Smooth muscle cell (in vitro differentiated cells): ENCODE results near the gene UBAC2. TPM values are rescaled to one million over a fixed set of nuclear protein-coding genes. Genes with fewer than 3 reads are reported as not detected.

ENCODE experiments used
- DNase-seq: peaks from one replicate; lab custom pipeline; 2025; ENCODE audit not compliant: unreplicated experiment; lab: John Stamatoyannopoulos, UW
- H2AFZ ChIP-seq: fragments of 200-600 bp; sonication (generic); 2 replicates; pipeline ENCODE4 v1.6.0; 2016; ENCODE audit warnings: antibody characterized with exemption, low read depth, mild to moderate bottlenecking
- H3F3A ChIP-seq: fragments of 200-600 bp; sonication (generic); 2 replicates; pipeline ENCODE4 v1.6.0; 2017; ENCODE audit warnings: antibody characterized with exemption, low read depth
- H3K27ac ChIP-seq: fragments of 200-600 bp; sonication (generic); 2 replicates; pipeline ENCODE4 v1.5.1; 2016; ENCODE audit warnings: low read depth, mild to moderate bottlenecking
- H3K27me3 ChIP-seq: fragments of 200-600 bp; sonication (generic); 2 replicates; pipeline ENCODE4 v1.6.1; 2016; ENCODE audit warnings: low read depth, mild to moderate bottlenecking
- H3K36me3 ChIP-seq: fragments of 200-600 bp; sonication (generic); 2 replicates; pipeline ENCODE4 v1.5.1; 2016; ENCODE audit warnings: low read depth
- H3K4me1 ChIP-seq: fragments of 200-600 bp; sonication (generic); 2 replicates; pipeline ENCODE4 v1.5.1; 2016; ENCODE audit warnings: low read depth
- H3K4me2 ChIP-seq: fragments of 200-600 bp; sonication (generic); 2 replicates; pipeline ENCODE4 v1.6.0; 2016; ENCODE audit warnings: mild to moderate bottlenecking
- H3K4me3 ChIP-seq: fragments of 200-600 bp; sonication (generic); 2 replicates; pipeline ENCODE4 v1.5.1; 2016; ENCODE audit warnings: mild to moderate bottlenecking
- H3K79me2 ChIP-seq: fragments of 200-600 bp; sonication (generic); 2 replicates; pipeline ENCODE4 v1.6.0; 2016; ENCODE audit warnings: low read depth, mild to moderate bottlenecking
- H3K9ac ChIP-seq: fragments of 200-600 bp; sonication (generic); 2 replicates; pipeline ENCODE4 v1.6.0; 2016; ENCODE audit warnings: low read depth
- H3K9me3 ChIP-seq: fragments of 200-600 bp; sonication (generic); replicated peaks from 2 replicates; pipeline ENCODE4 v1.5.1; 2016; ENCODE audit warnings: low read depth
- H4K20me1 ChIP-seq: fragments of 200-600 bp; sonication (generic); 2 replicates; pipeline ENCODE4 v1.6.0; 2016; ENCODE audit warnings: low read depth
- WGBS: methylation state at CpG from one replicate; pipeline ENCODE4 v1.1.7; 2016; ENCODE audit warnings: low lambda C conversion rate; 5-methylcytosine and 5-hydroxymethylcytosine counted together
- polyA plus RNA-seq: library from polyadenylated mRNA; unstranded; fragments of >200 nt; fragmentation: Nextera tagmentation; extraction: Ambion mirVana; gene quantifications from 2 replicates; pipeline ENCODE4 v1.2.1, GENCODE V29; 2016
- total RNA-seq: library from RNA; depleted of rRNA; stranded (reverse); fragments of >200 nt; gene quantifications from 2 replicates; pipeline ENCODE4 v1.2.3, GENCODE V29; 2014
- TF ChIP-seq, protein P1 (sequence below): fragments of 200-600 bp; sonication (generic); IDR thresholded peaks from 2 replicates; pipeline ENCODE4 v1.5.1; 2017; ENCODE audit warnings: borderline replicate concordance, mild to moderate bottlenecking, antibody characterized with exemption; ENCODE audit not compliant: insufficient read depth, poor library complexity, severe bottlenecking

UBAC2 gene
- total and polyA plus RNA-seq, 2 experiments from 2014 or later = 58.4 to 74.0 TPM

DNA sequence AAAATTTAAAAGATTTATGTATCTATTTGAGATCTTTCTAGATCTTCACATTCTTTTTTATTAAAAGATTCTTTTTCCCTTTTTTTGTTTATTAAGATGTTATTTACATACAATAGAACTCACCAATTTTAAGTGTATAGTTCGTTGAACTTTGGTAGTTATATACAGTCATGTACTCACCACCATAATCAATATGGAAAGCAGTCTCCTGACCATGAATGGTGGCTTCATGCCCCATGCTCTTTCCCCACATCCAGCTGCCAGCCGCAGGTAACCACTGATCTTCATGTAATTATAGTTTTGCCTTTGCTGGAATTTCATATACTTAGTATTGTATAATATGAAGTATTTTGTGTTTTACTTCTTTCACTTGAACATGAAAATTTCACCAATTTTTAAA lies 127.1 kb downstream of the UBAC2 start:
- Histone ChIP-seq H3K36me3 (no peaks in the 10 kb centered on the region), H3K4me1 (peaks cover 12% of the 10 kb centered on the region), H3K79me2 (no peaks in the 10 kb centered on the region), H3K9ac (no peak overlapping the region), H3K4me2 (no peak overlapping the region), H2AFZ (no peak overlapping the region), H3F3A (peaks cover 17% of the 10 kb centered on the region), H3K9me3 (no peaks in the 10 kb centered on the region), H3K27me3 (no peaks in the 10 kb centered on the region), H4K20me1 (no peaks in the 10 kb centered on the region), H3K27ac (no peak overlapping the region), H3K4me3 (no peak overlapping the region)
- DNase-seq = no peak
- TF ChIP-seq, protein P1, sequence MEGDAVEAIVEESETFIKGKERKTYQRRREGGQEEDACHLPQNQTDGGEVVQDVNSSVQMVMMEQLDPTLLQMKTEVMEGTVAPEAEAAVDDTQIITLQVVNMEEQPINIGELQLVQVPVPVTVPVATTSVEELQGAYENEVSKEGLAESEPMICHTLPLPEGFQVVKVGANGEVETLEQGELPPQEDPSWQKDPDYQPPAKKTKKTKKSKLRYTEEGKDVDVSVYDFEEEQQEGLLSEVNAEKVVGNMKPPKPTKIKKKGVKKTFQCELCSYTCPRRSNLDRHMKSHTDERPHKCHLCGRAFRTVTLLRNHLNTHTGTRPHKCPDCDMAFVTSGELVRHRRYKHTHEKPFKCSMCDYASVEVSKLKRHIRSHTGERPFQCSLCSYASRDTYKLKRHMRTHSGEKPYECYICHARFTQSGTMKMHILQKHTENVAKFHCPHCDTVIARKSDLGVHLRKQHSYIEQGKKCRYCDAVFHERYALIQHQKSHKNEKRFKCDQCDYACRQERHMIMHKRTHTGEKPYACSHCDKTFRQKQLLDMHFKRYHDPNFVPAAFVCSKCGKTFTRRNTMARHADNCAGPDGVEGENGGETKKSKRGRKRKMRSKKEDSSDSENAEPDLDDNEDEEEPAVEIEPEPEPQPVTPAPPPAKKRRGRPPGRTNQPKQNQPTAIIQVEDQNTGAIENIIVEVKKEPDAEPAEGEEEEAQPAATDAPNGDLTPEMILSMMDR = no peak
- 97% methylated on average over 2 of the region's 2 CpGs for WGBS

DNA sequence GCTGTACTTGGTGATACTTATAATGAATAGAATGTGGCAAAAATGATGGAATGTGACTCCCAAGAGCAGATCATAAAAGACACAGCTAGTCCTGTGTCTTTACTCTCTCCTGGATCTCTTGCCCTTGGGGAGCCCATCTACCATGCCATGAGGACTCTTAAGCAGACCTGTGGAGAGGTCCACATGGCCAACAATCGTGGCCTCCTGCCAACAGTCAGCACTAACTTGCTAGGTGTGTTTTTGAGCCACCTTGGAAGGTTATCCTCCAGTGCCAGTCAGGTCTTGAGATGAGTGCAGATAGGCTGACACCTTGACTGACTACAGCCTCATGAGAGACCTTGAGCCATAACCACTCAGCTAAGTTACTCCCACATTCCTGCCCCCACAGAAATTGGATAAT lies 128.8 kb downstream of the UBAC2 start:
- H3K4me2 ChIP-seq = no peak overlapping the region
- no peaks in the 10 kb centered on the region for H3K36me3 ChIP-seq
- no peak for DNase-seq
- no peaks in the 10 kb centered on the region for H3K79me2 ChIP-seq
- H3K9ac ChIP-seq = no peak overlapping the region
- peaks cover 2% of the 10 kb centered on the region for H3F3A ChIP-seq
- TF ChIP-seq, protein P1 = no peak
- no peak overlapping the region for H2AFZ ChIP-seq
- H3K9me3 ChIP-seq = no peaks in the 10 kb centered on the region
- H4K20me1 ChIP-seq = no peaks in the 10 kb centered on the region
- peaks cover 9% of the 10 kb centered on the region for H3K4me1 ChIP-seq
- 45% methylated on average over 1 of the region's 1 CpG for WGBS
- no peak overlapping the region for H3K27ac ChIP-seq
- H3K27me3 ChIP-seq = no peaks in the 10 kb centered on the region
- no peak overlapping the region for H3K4me3 ChIP-seq

DNA sequence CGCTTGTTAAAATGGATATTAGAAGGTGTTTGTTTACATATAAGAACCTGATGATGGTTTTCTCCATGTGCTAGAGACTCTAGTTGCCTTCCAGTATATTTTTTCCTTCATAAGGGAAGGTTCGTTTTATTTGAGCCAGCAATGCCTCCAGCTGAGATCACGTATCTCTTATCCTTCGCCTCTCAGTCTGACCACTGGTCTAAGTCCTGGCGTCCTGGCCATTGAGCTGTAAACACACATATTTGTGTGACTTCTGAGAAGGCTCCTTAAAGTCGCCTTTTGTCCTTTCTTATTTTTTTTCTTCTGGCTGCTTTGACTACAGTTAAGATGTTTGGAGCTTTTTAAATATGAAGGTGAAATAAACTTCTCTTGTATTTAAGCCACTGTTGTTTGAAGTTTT lies 130.3 kb downstream of the UBAC2 start:
- WGBS = 26% methylated on average over 6 of the region's 6 CpGs
- Histone ChIP-seq H3K27ac (peak overlapping the region; percentile 35), H3F3A (no peaks in the 10 kb centered on the region), H3K9ac (no peak overlapping the region), H3K79me2 (no peaks in the 10 kb centered on the region), H3K9me3 (no peaks in the 10 kb centered on the region), H3K4me2 (peak overlapping the region; percentile 47), H3K4me1 (peaks cover 9% of the 10 kb centered on the region), H2AFZ (no peak overlapping the region), H3K4me3 (no peak overlapping the region), H3K36me3 (no peaks in the 10 kb centered on the region), H3K27me3 (no peaks in the 10 kb centered on the region), H4K20me1 (no peaks in the 10 kb centered on the region)
- TF ChIP-seq, protein P1 = no peak
- no peak for DNase-seq

DNA sequence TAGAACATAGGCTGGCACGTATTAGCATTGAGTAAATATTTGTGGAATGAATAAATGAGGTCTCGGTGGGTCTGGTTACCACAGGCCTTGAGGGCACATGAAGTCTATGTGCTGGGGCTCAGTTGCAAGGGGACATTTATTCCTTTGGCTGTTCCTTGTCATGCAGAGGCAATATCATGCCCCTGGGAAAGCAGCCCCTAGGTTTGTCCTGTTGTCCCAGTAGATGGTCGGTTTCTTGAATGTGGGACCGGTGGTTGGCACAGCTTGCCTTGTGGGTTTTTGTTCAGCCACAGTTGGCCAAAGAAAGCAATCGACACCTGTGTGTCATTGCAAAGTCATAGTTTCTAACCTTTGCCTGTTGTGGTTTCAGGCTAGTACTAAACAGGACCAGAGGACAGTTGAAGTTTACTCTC lies 131.2 kb downstream of the UBAC2 start:
- H3K27me3 ChIP-seq = no peaks in the 10 kb centered on the region
- peaks cover 9% of the 10 kb centered on the region for H3K4me1 ChIP-seq
- no peaks in the 10 kb centered on the region for H3K9me3 ChIP-seq
- H4K20me1 ChIP-seq = no peaks in the 10 kb centered on the region
- DNase-seq = no peak
- H3K36me3 ChIP-seq = no peaks in the 10 kb centered on the region
- TF ChIP-seq, protein P1 = no peak
- no peak overlapping the region for H3K4me2 ChIP-seq
- peak overlapping the region; percentile 35 for H3K27ac ChIP-seq
- H3K9ac ChIP-seq = no peak overlapping the region
- 72% methylated on average over 5 of the region's 5 CpGs for WGBS
- H3K79me2 ChIP-seq = no peaks in the 10 kb centered on the region
- H3F3A ChIP-seq = no peaks in the 10 kb centered on the region
- H2AFZ ChIP-seq = no peak overlapping the region
- no peak overlapping the region for H3K4me3 ChIP-seq
